AG04449 (cell line): ENCODE results near the gene SPATA22.

Experiments used
- CTCF ChIA-PET: fragments of 350-600 bp; formaldehyde crosslinking; extraction: SDS; loops from one replicate; lab custom pipeline; 2021; ENCODE audit warnings: antibody characterized with exemption; lab: Yijun Ruan, JAX
- POLR2A ChIA-PET: fragments of 400-600, 350-600 bp; formaldehyde crosslinking; extraction: SDS; loops from one replicate; lab custom pipeline; 2020; ENCODE audit warnings: antibody characterized with exemption, inconsistent platforms; lab: Yijun Ruan, JAX
- DNase-seq: peaks from one replicate; pipeline ENCODE4 v3.0.0-alpha.2; 2010; ENCODE audit warnings: low read depth, low spot score
- H3K4me3 ChIP-seq: 2 replicates; pipeline ENCODE4 v1.5.1; 2011; ENCODE audit warnings: low read depth, mild to moderate bottlenecking, control low read depth, low read length
- CTCF ChIP-seq: IDR thresholded peaks from one replicate; pipeline ENCODE4 v1.5.1; 2011; ENCODE audit warnings: mild to moderate bottlenecking, moderate library complexity, low read length, control low read depth, inconsistent platforms; ENCODE audit not compliant: insufficient read depth; ENCODE audit errors: missing control alignments

Gene SPATA22

GRCh38 chr17:3502466-3502865 is 30.8 kb upstream of the SPATA22 start:
- H3K4me3 ChIP-seq = no peak overlapping the region
- TF ChIP-seq CTCF = no peak
- CTCF ChIA-PET = no interaction called here

GRCh38 chr17:3501344-3501743 is 29.7 kb upstream of the SPATA22 start:
- no peak for DNase-seq
- CTCF ChIA-PET = no interaction called here

More at GRCh38 chr17:3502466-3502865, 30.8 kb upstream of the SPATA22 start:
- POLR2A ChIA-PET = no interaction called here
- no peak for DNase-seq

GRCh38 chr17:3497101-3497500 is 25.5 kb upstream of the SPATA22 start:
- ChIA-PET CTCF (no interaction called here), POLR2A (no interaction called here)
- no peak for DNase-seq
- no peak overlapping the region for H3K4me3 ChIP-seq
- no peak for TF ChIP-seq CTCF

More at GRCh38 chr17:3501344-3501743, 29.7 kb upstream of the SPATA22 start:
- POLR2A ChIA-PET = no interaction called here
- H3K4me3 ChIP-seq = no peak overlapping the region
- TF ChIP-seq CTCF = no peak

GRCh38 chr17:3485481-3486068 is 14.0 kb upstream of the SPATA22 start:
- no peak for DNase-seq
- ChIA-PET POLR2A (no interaction called here), CTCF (no interaction called here)
- no peak overlapping the region for H3K4me3 ChIP-seq
- no peak for TF ChIP-seq CTCF

- no peak for TF ChIP-seq CTCF
- CTCF ChIA-PET = no interaction called here
- DNase-seq = no peak
- no peak overlapping the region for H3K4me3 ChIP-seq
- POLR2A ChIA-PET = no interaction called here
Measured at GRCh38 chr17:3482852-3483251, 11.2 kb upstream of the SPATA22 start.

- ChIA-PET CTCF (no interaction called here), POLR2A (no interaction called here)
- H3K4me3 ChIP-seq = no peak overlapping the region
- DNase-seq = no peak
- TF ChIP-seq CTCF = no peak
Measured at GRCh38 chr17:3479988-3480387, 8.4 kb upstream of the SPATA22 start.
